Measurements from ENCODE around the gene COL25A1.

Gene COL25A1

DNA sequence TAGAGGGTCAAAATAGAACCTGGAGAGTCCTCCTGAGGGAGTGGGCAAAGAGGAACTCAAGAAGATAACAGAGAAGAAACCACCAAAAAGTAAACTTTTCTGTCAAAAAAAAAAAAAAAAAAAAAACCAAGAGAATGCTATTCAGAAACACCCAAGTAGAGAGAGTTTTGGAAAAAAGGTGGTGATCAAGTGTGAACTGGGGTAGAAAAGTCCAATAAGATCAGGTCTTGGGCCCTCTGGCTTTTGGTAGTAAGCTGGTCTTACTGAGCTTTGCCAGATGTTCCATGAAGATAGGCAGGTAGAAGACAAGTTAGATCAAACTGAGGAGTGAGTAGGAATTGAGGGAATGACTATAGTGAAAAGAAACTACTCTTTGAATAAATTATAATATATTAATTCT is 167.5 kb downstream of the COL25A1 start:
- DNase-seq (ENCODE audit: insufficient read length) (no peak), FAIRE-seq (no peak)
- no peak for TF ChIP-seq POLR2A (IDR thresholded peaks at IDR 0.05; ENCODE audit: low read depth, low read length)
- TF ChIP-seq TAF1 (IDR thresholded peaks at IDR 0.05; ENCODE audit: borderline replicate concordance, low read depth, low read length), result no peak
- no peak for TF ChIP-seq POLR2AphosphoS5 (IDR thresholded peaks at IDR 0.05; ENCODE audit: low read depth, low read length)

DNA sequence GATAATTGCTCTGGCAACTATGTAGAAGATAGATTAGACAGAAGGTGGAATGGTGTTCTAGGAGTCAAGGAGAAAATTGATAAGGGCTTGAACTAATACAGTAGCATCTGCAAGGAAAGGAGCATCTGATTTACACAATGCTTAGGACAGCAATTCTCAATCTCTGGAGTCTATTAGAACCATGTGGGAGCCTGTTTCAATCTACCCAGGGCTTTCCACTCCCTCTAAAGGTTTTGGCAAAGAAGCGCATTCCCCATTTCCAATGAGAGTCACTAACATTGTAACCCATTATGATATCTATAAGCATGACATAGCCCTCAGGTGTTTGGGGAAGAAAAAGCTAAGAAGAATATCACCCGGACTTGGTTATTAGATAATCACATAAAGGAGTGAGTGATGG is 168.2 kb downstream of the COL25A1 start:
- FAIRE-seq (no peak), DNase-seq (ENCODE audit: insufficient read length) (no peak)
- no peak for TF ChIP-seq POLR2A (IDR thresholded peaks at IDR 0.05; ENCODE audit: low read depth, low read length)
- no peak for TF ChIP-seq TAF1 (IDR thresholded peaks at IDR 0.05; ENCODE audit: borderline replicate concordance, low read depth, low read length)
- no peak for TF ChIP-seq POLR2AphosphoS5 (IDR thresholded peaks at IDR 0.05; ENCODE audit: low read depth, low read length)

DNA sequence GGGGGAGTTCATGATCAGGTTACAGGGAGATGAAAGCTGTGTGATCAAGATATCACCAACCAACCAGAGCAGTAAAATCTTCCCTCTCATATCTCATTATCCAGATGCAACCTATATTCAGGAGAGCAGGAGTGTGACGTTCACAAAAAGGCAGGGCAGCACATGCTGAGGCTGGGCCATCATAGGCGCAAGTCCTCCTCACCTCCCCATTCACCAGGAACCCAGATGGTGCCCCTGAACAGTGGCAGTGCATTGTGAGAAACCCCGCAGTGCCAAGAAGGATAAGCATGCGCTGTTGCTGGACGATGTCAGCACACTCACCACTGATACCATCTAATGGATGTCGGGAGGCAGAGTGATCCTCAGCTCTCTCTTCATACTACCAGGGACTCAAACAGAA is 170.9 kb downstream of the COL25A1 start:
- no peak for FAIRE-seq

DNA sequence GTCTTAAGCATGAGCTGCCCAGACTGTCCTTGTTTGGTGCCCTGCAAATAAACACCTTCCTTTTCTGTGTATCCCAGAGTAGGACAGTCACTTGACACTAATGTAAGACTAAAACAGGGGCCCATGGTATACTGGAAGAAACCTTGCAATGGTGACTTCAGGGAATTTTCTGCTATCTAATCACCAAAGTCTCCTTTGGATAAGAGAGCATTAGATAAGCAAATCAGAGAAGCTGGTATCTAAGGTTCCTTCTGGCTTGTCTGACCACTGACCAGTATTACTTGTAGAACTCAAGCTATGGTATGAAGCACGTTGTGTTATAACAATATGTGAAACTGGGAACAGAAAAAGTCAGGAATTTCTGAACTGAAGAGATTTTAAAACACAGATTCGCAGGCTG is 173.9 kb downstream of the COL25A1 start:
- FAIRE-seq (no peak), DNase-seq (ENCODE audit: insufficient read length) (no peak)
- no peak for TF ChIP-seq POLR2A (IDR thresholded peaks at IDR 0.05; ENCODE audit: low read depth, low read length)
- TF ChIP-seq TAF1 (IDR thresholded peaks at IDR 0.05; ENCODE audit: borderline replicate concordance, low read depth, low read length), result no peak
- TF ChIP-seq POLR2AphosphoS5 (IDR thresholded peaks at IDR 0.05; ENCODE audit: low read depth, low read length), result no peak

More for the DNA sequence above, 170.9 kb downstream of the COL25A1 start:
- DNase-seq (ENCODE audit: insufficient read length), result no peak
- no peak for TF ChIP-seq POLR2A (IDR thresholded peaks at IDR 0.05; ENCODE audit: low read depth, low read length)
- no peak for TF ChIP-seq POLR2AphosphoS5 (IDR thresholded peaks at IDR 0.05; ENCODE audit: low read depth, low read length)
- no peak for TF ChIP-seq TAF1 (IDR thresholded peaks at IDR 0.05; ENCODE audit: borderline replicate concordance, low read depth, low read length)

DNA sequence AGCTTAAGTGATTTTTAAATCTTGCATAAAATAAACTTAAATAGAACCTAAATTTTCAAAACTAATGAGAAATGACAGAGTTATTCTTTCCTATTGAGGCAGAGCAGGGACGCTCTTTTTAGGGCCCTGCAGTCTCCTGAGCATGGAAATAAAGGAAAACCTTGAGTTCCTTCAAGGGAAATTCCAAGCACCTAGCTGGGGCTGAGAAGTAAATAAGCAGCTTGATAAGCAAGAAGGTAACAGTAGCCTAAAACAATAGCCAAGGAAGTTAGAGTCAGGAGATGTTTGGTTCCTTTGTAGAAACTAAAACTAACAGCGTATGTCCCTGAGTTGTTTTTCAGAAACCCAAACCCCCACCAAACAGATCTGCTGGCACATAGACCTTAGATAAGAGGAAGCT is 174.6 kb downstream of the COL25A1 start:
- DNase-seq (ENCODE audit: insufficient read length), result no peak
- TF ChIP-seq POLR2A (IDR thresholded peaks at IDR 0.05; ENCODE audit: low read depth, low read length) (no peak), POLR2AphosphoS5 (IDR thresholded peaks at IDR 0.05; ENCODE audit: low read depth, low read length) (no peak), TAF1 (IDR thresholded peaks at IDR 0.05; ENCODE audit: borderline replicate concordance, low read depth, low read length) (no peak)
- no peak for FAIRE-seq

DNA sequence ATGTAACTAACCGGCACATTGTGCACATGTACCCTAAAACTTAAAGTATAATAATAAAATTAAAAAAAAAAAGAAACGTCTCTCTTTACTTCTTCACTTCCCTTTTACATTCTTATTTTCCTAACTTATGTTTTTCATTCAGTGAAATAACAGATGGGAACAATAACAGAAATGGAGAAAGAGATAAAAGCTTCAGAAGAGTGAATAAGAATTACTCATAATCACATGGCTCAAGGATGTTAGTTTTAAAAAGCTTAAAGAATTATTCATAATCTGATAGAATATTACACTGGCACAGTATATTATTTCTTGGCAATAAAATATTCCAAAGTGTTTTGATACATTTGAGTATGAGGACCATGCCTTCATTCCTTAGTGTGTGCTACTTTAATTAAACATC is 175.6 kb downstream of the COL25A1 start:
- TF ChIP-seq TAF1 (IDR thresholded peaks at IDR 0.05; ENCODE audit: borderline replicate concordance, low read depth, low read length), result no peak
- TF ChIP-seq POLR2A (IDR thresholded peaks at IDR 0.05; ENCODE audit: low read depth, low read length), result no peak
- TF ChIP-seq POLR2AphosphoS5 (IDR thresholded peaks at IDR 0.05; ENCODE audit: low read depth, low read length), result no peak
- no peak for DNase-seq (ENCODE audit: insufficient read length)
- no peak for FAIRE-seq

DNA sequence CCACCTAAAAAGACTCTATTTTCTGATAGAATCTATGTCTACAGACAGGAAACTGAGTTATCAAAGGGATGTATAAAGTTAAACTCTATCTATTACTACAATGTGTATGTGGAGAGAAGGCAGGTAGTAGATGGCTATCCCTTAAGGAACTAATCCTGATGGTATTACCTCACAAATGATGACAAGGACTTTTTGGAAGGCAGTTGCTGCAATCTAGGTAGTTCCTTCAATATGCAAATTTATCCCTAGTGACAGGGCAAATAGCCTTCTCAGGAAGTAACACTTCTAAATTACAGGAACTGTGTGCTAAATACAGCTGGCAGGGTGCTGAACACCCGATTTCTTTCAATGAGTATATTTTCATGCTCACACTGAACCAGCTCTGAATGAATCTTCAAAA is 177.4 kb downstream of the COL25A1 start:
- TF ChIP-seq POLR2A (IDR thresholded peaks at IDR 0.05; ENCODE audit: low read depth, low read length), result no peak
- TF ChIP-seq POLR2AphosphoS5 (IDR thresholded peaks at IDR 0.05; ENCODE audit: low read depth, low read length), result no peak
- TF ChIP-seq TAF1 (IDR thresholded peaks at IDR 0.05; ENCODE audit: borderline replicate concordance, low read depth, low read length), result no peak
- FAIRE-seq (no peak), DNase-seq (ENCODE audit: insufficient read length) (no peak)

DNA sequence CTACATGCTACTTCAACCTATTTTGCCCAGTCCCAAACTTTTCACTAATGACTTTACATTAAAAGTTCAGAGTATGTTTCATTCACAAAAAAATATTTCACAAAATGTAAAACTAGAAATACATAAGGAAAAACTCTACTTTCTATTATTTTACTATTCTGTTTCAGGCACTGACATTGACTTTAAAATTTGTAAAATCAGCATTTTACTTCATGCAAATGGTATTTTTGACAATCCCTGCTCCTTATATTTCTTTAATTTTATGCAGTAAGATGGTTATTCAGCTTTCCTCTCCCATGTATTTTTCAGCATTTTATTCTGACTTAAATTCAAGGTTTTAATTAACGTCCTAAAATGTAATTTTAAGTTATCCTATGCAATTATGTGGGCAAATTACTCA is 178.5 kb downstream of the COL25A1 start:
- FAIRE-seq, result no peak
- no peak for DNase-seq (ENCODE audit: insufficient read length)
- no peak for TF ChIP-seq POLR2A (IDR thresholded peaks at IDR 0.05; ENCODE audit: low read depth, low read length)

DNA sequence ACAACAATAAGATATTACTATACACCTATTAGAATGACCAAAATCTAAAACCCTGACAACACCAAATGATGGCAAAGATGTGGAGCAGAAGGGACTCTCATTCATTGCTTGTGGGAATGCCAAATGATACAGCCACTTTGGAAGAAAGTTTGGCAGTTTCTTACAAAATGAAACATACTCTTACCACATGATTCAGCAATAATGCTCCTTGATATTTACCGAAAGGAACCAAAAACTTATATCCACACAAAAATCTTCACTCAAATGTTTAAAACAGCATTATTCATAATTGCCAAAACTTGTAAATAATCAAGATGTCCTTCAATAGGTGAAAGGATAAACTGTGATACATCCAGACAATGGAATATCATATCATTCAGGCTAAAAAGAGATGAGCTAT is 180.9 kb downstream of the COL25A1 start:
- DNase-seq (ENCODE audit: insufficient read length) (no peak), FAIRE-seq (no peak)
- no peak for TF ChIP-seq POLR2AphosphoS5 (IDR thresholded peaks at IDR 0.05; ENCODE audit: low read depth, low read length)
- TF ChIP-seq POLR2A (IDR thresholded peaks at IDR 0.05; ENCODE audit: low read depth, low read length), result no peak
- no peak for TF ChIP-seq TAF1 (IDR thresholded peaks at IDR 0.05; ENCODE audit: borderline replicate concordance, low read depth, low read length)

DNA sequence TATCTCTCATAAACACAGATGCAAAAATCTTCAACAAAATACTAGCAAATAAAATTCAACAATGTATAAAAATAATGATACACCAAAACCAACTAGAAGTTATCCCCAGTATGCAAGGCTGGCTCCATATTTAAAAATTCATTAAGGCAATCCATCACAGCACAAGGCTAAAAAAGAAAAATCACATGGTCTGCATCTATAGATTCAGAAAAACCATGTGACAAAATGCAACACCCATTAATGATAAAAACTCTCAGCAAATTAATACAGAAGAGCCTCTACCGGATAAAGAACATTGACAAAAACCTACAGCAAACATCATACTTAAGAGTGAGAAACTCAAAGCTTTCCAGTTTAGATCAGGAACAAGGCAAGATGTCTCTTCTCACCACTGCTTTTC is 182.6 kb downstream of the COL25A1 start:
- no peak for FAIRE-seq
- TF ChIP-seq POLR2AphosphoS5 (IDR thresholded peaks at IDR 0.05; ENCODE audit: low read depth, low read length), result no peak
- no peak for TF ChIP-seq POLR2A (IDR thresholded peaks at IDR 0.05; ENCODE audit: low read depth, low read length)
- TF ChIP-seq TAF1 (IDR thresholded peaks at IDR 0.05; ENCODE audit: borderline replicate concordance, low read depth, low read length), result no peak
- DNase-seq (ENCODE audit: insufficient read length), result no peak

DNA sequence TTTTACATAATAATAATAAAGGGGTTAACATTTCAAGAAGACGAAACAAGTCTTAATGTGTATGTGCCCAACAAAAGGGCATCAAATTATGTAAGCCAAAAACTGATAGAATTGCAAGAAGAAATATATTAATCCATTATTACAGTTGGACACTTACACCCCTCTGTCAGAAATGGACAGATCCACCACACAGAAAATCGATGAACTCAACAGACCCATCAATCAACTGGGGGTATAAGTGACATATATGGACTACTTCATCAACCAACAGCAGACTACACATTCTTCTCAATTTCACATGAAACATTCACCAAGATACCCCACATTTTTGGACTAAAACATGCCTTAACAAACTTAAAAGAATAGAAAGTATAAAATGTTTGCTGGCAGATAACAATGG is 183.8 kb downstream of the COL25A1 start:
- DNase-seq (ENCODE audit: insufficient read length) (no peak), FAIRE-seq (no peak)
- no peak for TF ChIP-seq TAF1 (IDR thresholded peaks at IDR 0.05; ENCODE audit: borderline replicate concordance, low read depth, low read length)
- no peak for TF ChIP-seq POLR2A (IDR thresholded peaks at IDR 0.05; ENCODE audit: low read depth, low read length)
- TF ChIP-seq POLR2AphosphoS5 (IDR thresholded peaks at IDR 0.05; ENCODE audit: low read depth, low read length), result no peak

DNA sequence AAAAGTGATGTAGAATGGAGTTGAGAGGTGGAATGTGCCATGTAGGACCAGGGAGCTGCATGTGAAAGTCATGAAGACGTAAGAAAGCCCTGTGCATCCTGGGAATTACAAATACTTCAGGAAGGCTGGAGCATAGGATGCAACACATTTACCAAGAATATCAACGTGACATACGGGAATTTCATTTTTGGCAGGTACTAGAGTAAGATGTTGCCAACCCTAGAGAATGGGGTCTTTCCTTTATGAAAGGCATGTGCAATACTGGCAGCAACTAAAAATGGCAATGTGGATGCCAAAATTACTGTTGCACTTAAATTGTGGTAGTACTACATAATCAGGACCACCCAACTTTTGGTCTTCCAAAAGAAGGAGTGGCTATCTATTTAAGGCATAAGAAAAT is 188.0 kb downstream of the COL25A1 start:
- DNase-seq (ENCODE audit: insufficient read length) (no peak), FAIRE-seq (no peak)
- TF ChIP-seq POLR2AphosphoS5 (IDR thresholded peaks at IDR 0.05; ENCODE audit: low read depth, low read length) (no peak), POLR2A (IDR thresholded peaks at IDR 0.05; ENCODE audit: low read depth, low read length) (no peak), TAF1 (IDR thresholded peaks at IDR 0.05; ENCODE audit: borderline replicate concordance, low read depth, low read length) (no peak)

DNA sequence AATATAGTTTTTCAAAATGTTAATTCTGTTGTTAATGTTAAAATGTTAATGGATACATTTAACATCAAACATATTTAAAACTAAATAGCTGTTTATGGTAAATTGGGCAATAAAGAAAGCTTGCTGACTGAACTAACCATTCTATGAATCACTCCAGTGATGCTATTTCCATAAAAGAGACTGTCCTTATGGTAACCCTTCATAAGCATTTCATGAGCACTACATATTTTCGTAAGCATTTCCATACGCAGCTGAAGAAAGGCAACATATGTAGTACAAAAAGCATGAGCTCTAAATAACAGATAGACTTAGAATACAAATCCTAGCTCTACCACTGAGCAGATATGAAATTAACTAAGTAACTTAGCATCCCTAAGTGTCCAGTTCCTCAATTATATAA is 188.9 kb downstream of the COL25A1 start:
- DNase-seq (ENCODE audit: insufficient read length) (no peak), FAIRE-seq (no peak)
- TF ChIP-seq POLR2AphosphoS5 (IDR thresholded peaks at IDR 0.05; ENCODE audit: low read depth, low read length) (no peak), POLR2A (IDR thresholded peaks at IDR 0.05; ENCODE audit: low read depth, low read length) (no peak), TAF1 (IDR thresholded peaks at IDR 0.05; ENCODE audit: borderline replicate concordance, low read depth, low read length) (no peak)

Data from GM12892 (cell line).